Vagina (tissue), 2 donors: ENCODE measurements around the gene ZNF451. TPM values are rescaled to one million over a fixed set of nuclear protein-coding genes. Genes with fewer than 3 reads are reported as not detected.

Experiments
- DNase-seq, 2 donors: peaks; one replicate each; pipeline ENCODE4 v3.0.0-alpha.2; 2017; ENCODE audit errors: extremely low spot score in 2 of 2
- H3K27ac ChIP-seq: fragments of 200-600 bp; sonication (generic); one replicate; pipeline ENCODE4 v1.5.1; 2019
- H3K27me3 ChIP-seq: fragments of 200-600 bp; sonication (generic); one replicate; pipeline ENCODE4 v1.5.1; 2019
- H3K36me3 ChIP-seq, 2 donors: fragments of 200-600 bp; sonication (generic); one replicate each; pipeline ENCODE4 v1.5.1; 2017 to 2019
- H3K4me1 ChIP-seq: fragments of 200-600 bp; sonication (generic); one replicate; pipeline ENCODE4 v1.5.1; 2019
- H3K4me3 ChIP-seq, 2 donors: fragments of 200-600 bp; sonication (generic); 1 replicate in 1 of 2; 2 replicates in 1 of 2; pipeline ENCODE4 v1.5.1; 2016 to 2019
- H3K9me3 ChIP-seq: fragments of 200-600 bp; sonication (generic); one replicate; pipeline ENCODE4 v1.5.1; 2019
- CTCF ChIP-seq, 3 experiments: fragments of 450-650 bp in 2 of 3; fragments of 200-600 bp in 1 of 3; sonication (generic) in 1 of 3; IDR thresholded peaks; one replicate each; pipeline ENCODE4 v1.5.1; 2017 to 2019; ENCODE audit warnings: antibody characterized with exemption in 3 of 3, mild to moderate bottlenecking in 2 of 3, moderate library complexity in 2 of 3
- POLR2A ChIP-seq, 2 donors: fragments of 450-650 bp; IDR thresholded peaks; one replicate each; pipeline ENCODE4 v1.6.1; 2017; ENCODE audit warnings: antibody characterized with exemption in 2 of 2, mild to moderate bottlenecking in 2 of 2, moderate library complexity in 2 of 2
- POLR2AphosphoS5 ChIP-seq, 2 donors: sonication (generic); formaldehyde crosslinking; IDR thresholded peaks; one replicate each; pipeline ENCODE4 v1.9.0; 2017; ENCODE audit warnings: antibody characterized with exemption in 2 of 2, mild to moderate bottlenecking in 2 of 2, low read depth in 1 of 2; ENCODE audit not compliant: insufficient read depth in 1 of 2
- intact Hi-C: fragments of 100-400 bp; cut with DNase I; formaldehyde crosslinking; loops from one replicate; pipeline ENCODE4 v1.15.1; 2023
- total RNA-seq: library from RNA; depleted of rRNA; stranded (reverse); fragments of >200 nt; gene quantifications from one replicate; pipeline ENCODE4 v1.2.3, GENCODE V29; 2016

Gene ZNF451
- total RNA-seq, 1 donor from 2014 or later: 43.5 TPM

GRCh38 chr6:57127763-57128162, 37.8 kb downstream of the ZNF451 start:
- Histone ChIP-seq H3K27ac (no peak overlapping the region), H3K9me3 (no peaks in the 10 kb centered on the region), H3K36me3 (no peaks in the 10 kb centered on the region), H3K4me1 (peaks cover 11% of the 10 kb centered on the region), H3K4me3 (no peak overlapping the region), H3K27me3 (no peaks in the 10 kb centered on the region)
- TF ChIP-seq POLR2A (IDR thresholded peaks at IDR 0.05) (no peak), CTCF (IDR thresholded peaks at IDR 0.05) (no peak), POLR2AphosphoS5 (IDR thresholded peaks at IDR 0.05; ENCODE audit: insufficient read depth in 1 of 2, low read depth in 1 of 2) (no peak)
- intact Hi-C loops: no loop called here
- DNase-seq: no peak

GRCh38 chr6:57130661-57131177, 40.7 kb downstream of the ZNF451 start:
- H3K4me1 ChIP-seq: peaks cover 11% of the 10 kb centered on the region
- peaks cover 0 to 9% of the 10 kb centered on the region in 2 donors for H3K36me3 ChIP-seq
- H3K9me3 ChIP-seq: no peaks in the 10 kb centered on the region
- DNase-seq: no peak
- no peak for TF ChIP-seq CTCF (IDR thresholded peaks at IDR 0.05)
- TF ChIP-seq POLR2AphosphoS5 (IDR thresholded peaks at IDR 0.05; ENCODE audit: insufficient read depth in 1 of 2, low read depth in 1 of 2): no peak
- no peak for TF ChIP-seq POLR2A (IDR thresholded peaks at IDR 0.05)
- H3K4me3 ChIP-seq: no peak overlapping the region
- H3K27me3 ChIP-seq: no peaks in the 10 kb centered on the region
- no peak overlapping the region for H3K27ac ChIP-seq
- intact Hi-C loops: no loop called here

- Histone ChIP-seq H3K9me3 (no peaks in the 10 kb centered on the region), H3K27me3 (no peaks in the 10 kb centered on the region), H3K36me3 (peaks cover 0 to 9% of the 10 kb centered on the region in 2 donors), H3K27ac (no peak overlapping the region), H3K4me3 (no peak overlapping the region), H3K4me1 (peaks cover 11% of the 10 kb centered on the region)
- no peak for TF ChIP-seq POLR2A (IDR thresholded peaks at IDR 0.05)
- DNase-seq: no peak
- intact Hi-C loops: no loop called here
Observed at GRCh38 chr6:57134954-57135353, 45.0 kb downstream of the ZNF451 start.

GRCh38 chr6:57135885-57136284, 45.9 kb downstream of the ZNF451 start:
- Histone ChIP-seq H3K4me1 (peaks cover 6% of the 10 kb centered on the region), H3K36me3 (peaks cover 0 to 9% of the 10 kb centered on the region in 2 donors)

GRCh38 chr6:57137350-57137749, 47.4 kb downstream of the ZNF451 start:
- peaks cover 0 to 21% of the 10 kb centered on the region in 2 donors for H3K36me3 ChIP-seq
- intact Hi-C loops: no loop called here
- H3K27ac ChIP-seq: no peak overlapping the region
- TF ChIP-seq POLR2A (IDR thresholded peaks at IDR 0.05): no peak
- no peak for TF ChIP-seq CTCF (IDR thresholded peaks at IDR 0.05)
- TF ChIP-seq POLR2AphosphoS5 (IDR thresholded peaks at IDR 0.05; ENCODE audit: insufficient read depth in 1 of 2, low read depth in 1 of 2): no peak
- H3K4me3 ChIP-seq: no peak overlapping the region
- H3K27me3 ChIP-seq: no peaks in the 10 kb centered on the region
- no peak for DNase-seq
- no peaks in the 10 kb centered on the region for H3K9me3 ChIP-seq
- H3K4me1 ChIP-seq: no peaks in the 10 kb centered on the region

More at GRCh38 chr6:57135885-57136284, 45.9 kb downstream of the ZNF451 start:
- H3K27me3 ChIP-seq: no peaks in the 10 kb centered on the region
- no peak for TF ChIP-seq CTCF (IDR thresholded peaks at IDR 0.05)
- TF ChIP-seq POLR2AphosphoS5 (IDR thresholded peaks at IDR 0.05; ENCODE audit: insufficient read depth in 1 of 2, low read depth in 1 of 2): no peak
- TF ChIP-seq POLR2A (IDR thresholded peaks at IDR 0.05): no peak
- no peak overlapping the region for H3K4me3 ChIP-seq
- no peaks in the 10 kb centered on the region for H3K9me3 ChIP-seq
- intact Hi-C loops: no loop called here
- DNase-seq: no peak
- no peak overlapping the region for H3K27ac ChIP-seq
